Glutamatergic neuron (in vitro differentiated cells): Measurements from ENCODE around the gene RPS19BP1. TPM values are rescaled to one million over a fixed set of nuclear protein-coding genes. Genes with fewer than 3 reads are reported as not detected.

ENCODE experiments used
- DNase-seq: peaks from one replicate; pipeline ENCODE4 v3.0.0; 2022
- H3K27ac Mint-ChIP-seq: one replicate; pipeline ENCODE4 v1.8.0; 2020; ENCODE audit warnings: mild to moderate bottlenecking, mixed read lengths, inconsistent platforms; ENCODE audit not compliant: unreplicated experiment
- H3K27me3 Mint-ChIP-seq: one replicate; pipeline ENCODE4 v1.8.0; 2020; ENCODE audit warnings: mild to moderate bottlenecking, moderate library complexity, mixed read lengths, inconsistent platforms; ENCODE audit not compliant: unreplicated experiment
- H3K36me3 Mint-ChIP-seq: one replicate; pipeline ENCODE4 v1.8.0; 2020; ENCODE audit warnings: mild to moderate bottlenecking, mixed read lengths, inconsistent platforms; ENCODE audit not compliant: unreplicated experiment
- H3K4me1 Mint-ChIP-seq: one replicate; pipeline ENCODE4 v1.8.0; 2020; ENCODE audit warnings: mild to moderate bottlenecking, low read depth, mixed read lengths, inconsistent platforms; ENCODE audit not compliant: unreplicated experiment
- H3K4me3 Mint-ChIP-seq: one replicate; pipeline ENCODE4 v1.8.0; 2020; ENCODE audit warnings: mild to moderate bottlenecking, mixed read lengths, inconsistent platforms; ENCODE audit not compliant: unreplicated experiment
- H3K9me3 Mint-ChIP-seq: one replicate; pipeline ENCODE4 v1.8.0; 2020; ENCODE audit warnings: mild to moderate bottlenecking, moderate library complexity, mixed read lengths, inconsistent platforms; ENCODE audit not compliant: unreplicated experiment
- CTCF ChIP-seq: fragments of 200-600 bp; sonication (generic); IDR thresholded peaks from one replicate; pipeline ENCODE4 v1.5.0; 2021; ENCODE audit not compliant: partially characterized antibody, unreplicated experiment
- total RNA-seq: library from RNA; stranded (reverse); fragmentation: NEBNext Ultra II Directional; extraction: Animal tissue kit (Norgen Biotek cat#: 25700); gene quantifications from one replicate; pipeline ENCODE4 v1.2.1, GENCODE V29; 2021; ENCODE audit not compliant: unreplicated experiment

The RPS19BP1 gene
- total RNA-seq, 1 donor from 2014 or later: 59.6 TPM

GRCh38 chr22:39518996-39519680 lies 13.4 kb downstream of the RPS19BP1 start:
- Mint-ChIP-seq H3K27ac (peak overlapping the region; percentile 90), H3K27me3 (peaks cover 19% of the 10 kb centered on the region), H3K4me1 (peaks cover 25% of the 10 kb centered on the region), H3K4me3 (peak overlapping the region; percentile 98), H3K36me3 (peaks cover 14% of the 10 kb centered on the region), H3K9me3 (peaks cover 13% of the 10 kb centered on the region)
- no peak for TF ChIP-seq CTCF
- peak; percentile 54 for DNase-seq

GRCh38 chr22:39518144-39518786 lies 14.3 kb downstream of the RPS19BP1 start:
- peaks cover 14% of the 10 kb centered on the region for H3K36me3 Mint-ChIP-seq
- H3K27ac Mint-ChIP-seq: peak overlapping the region; percentile 90
- peaks cover 23% of the 10 kb centered on the region for H3K4me1 Mint-ChIP-seq

GRCh38 chr22:39517470-39517869 lies 15.1 kb downstream of the RPS19BP1 start:
- H3K27me3 Mint-ChIP-seq: peaks cover 13% of the 10 kb centered on the region
- no peak overlapping the region for H3K4me3 Mint-ChIP-seq
- H3K27ac Mint-ChIP-seq: no peak overlapping the region
- DNase-seq: no peak
- H3K9me3 Mint-ChIP-seq: peaks cover 9% of the 10 kb centered on the region
- TF ChIP-seq CTCF: no peak
- peaks cover 17% of the 10 kb centered on the region for H3K4me1 Mint-ChIP-seq
- H3K36me3 Mint-ChIP-seq: peaks cover 14% of the 10 kb centered on the region

More at GRCh38 chr22:39518144-39518786, 14.3 kb downstream of the RPS19BP1 start:
- Mint-ChIP-seq H3K27me3 (peaks cover 17% of the 10 kb centered on the region), H3K9me3 (peaks cover 11% of the 10 kb centered on the region), H3K4me3 (peak overlapping the region; percentile 98)
- TF ChIP-seq CTCF: no peak
- no peak for DNase-seq

- Mint-ChIP-seq H3K27ac (peak overlapping the region; percentile 6), H3K9me3 (peaks cover 3% of the 10 kb centered on the region), H3K4me1 (peaks cover 9% of the 10 kb centered on the region), H3K36me3 (peaks cover 5% of the 10 kb centered on the region), H3K27me3 (peaks cover 8% of the 10 kb centered on the region), H3K4me3 (peak overlapping the region; percentile 18)
- no peak for TF ChIP-seq CTCF
- DNase-seq: no peak
Measured at GRCh38 chr22:39515266-39516050, 17.1 kb downstream of the RPS19BP1 start.
